Breast epithelium (tissue), 3 donors: ENCODE results near the gene TTLL3.

ENCODE experiments used
- CTCF ChIP-seq, 3 donors: fragments of 450-650 bp; IDR thresholded peaks; one replicate each; pipeline ENCODE4 v1.5.1; 2016 to 2017; ENCODE audit warnings: antibody characterized with exemption in 3 of 3, mild to moderate bottlenecking in 3 of 3, moderate library complexity in 3 of 3
- POLR2A ChIP-seq: fragments of 450-650 bp; IDR thresholded peaks from one replicate; pipeline ENCODE4 v1.6.1; 2016; ENCODE audit warnings: antibody characterized with exemption, mild to moderate bottlenecking, moderate library complexity
- POLR2AphosphoS5 ChIP-seq, 3 donors: sonication (generic); formaldehyde crosslinking; IDR thresholded peaks; one replicate each; pipeline ENCODE4 v1.6.1; 2017; ENCODE audit warnings: antibody characterized with exemption in 3 of 3

GRCh38 chr3:9779075-9779593, 30.9 kb upstream of the TTLL3 start:
- TF ChIP-seq CTCF (IDR thresholded peaks at IDR 0.05), result no peak
- TF ChIP-seq POLR2A, result no peak
- TF ChIP-seq POLR2AphosphoS5 (IDR thresholded peaks at IDR 0.05), result no peak
